Keratinocyte (primary cell): ENCODE measurements around the gene HMCN1.

Source experiments
- CTCF ChIP-seq, 3 experiments: IDR thresholded peaks in 1 of 3; conservative IDR thresholded peaks in 1 of 3; optimal IDR thresholded peaks in 1 of 3; 2 replicates in 2 of 3; 3 replicates in 1 of 3; pipeline versions ENCODE3 to v1.5.1; 2011; ENCODE audit warnings: low read length in 3 of 3, mild to moderate bottlenecking in 3 of 3, moderate library complexity in 2 of 3, control low read depth in 1 of 3, inconsistent platforms in 1 of 3; ENCODE audit not compliant: insufficient read depth in 2 of 3; ENCODE audit errors: extremely low read depth in 1 of 3
- EZH2 ChIP-seq: IDR thresholded peaks from one replicate; pipeline ENCODE4 v1.6.1; 2012; ENCODE audit warnings: inconsistent platforms, mild to moderate bottlenecking, low read length, moderate library complexity

GRCh38 chr1:185686821-185687778, 47.1 kb upstream of the HMCN1 start:
- TF ChIP-seq EZH2 = no peak
- no peak for TF ChIP-seq CTCF (optimal IDR thresholded peaks at IDR 0.05 in 1 of 3, IDR thresholded peaks at IDR 0.05 in 1 of 3, conservative IDR thresholded peaks at IDR 0.05 in 1 of 3; ENCODE audit: extremely low read depth in 1 of 3, insufficient read depth in 2 of 3, low read length in 3 of 3)
